ENCODE data around the gene SKI.
A peak's percentile ranks its signal among the peaks of the same experiment; 100 is the strongest.

Gene SKI

DNA sequence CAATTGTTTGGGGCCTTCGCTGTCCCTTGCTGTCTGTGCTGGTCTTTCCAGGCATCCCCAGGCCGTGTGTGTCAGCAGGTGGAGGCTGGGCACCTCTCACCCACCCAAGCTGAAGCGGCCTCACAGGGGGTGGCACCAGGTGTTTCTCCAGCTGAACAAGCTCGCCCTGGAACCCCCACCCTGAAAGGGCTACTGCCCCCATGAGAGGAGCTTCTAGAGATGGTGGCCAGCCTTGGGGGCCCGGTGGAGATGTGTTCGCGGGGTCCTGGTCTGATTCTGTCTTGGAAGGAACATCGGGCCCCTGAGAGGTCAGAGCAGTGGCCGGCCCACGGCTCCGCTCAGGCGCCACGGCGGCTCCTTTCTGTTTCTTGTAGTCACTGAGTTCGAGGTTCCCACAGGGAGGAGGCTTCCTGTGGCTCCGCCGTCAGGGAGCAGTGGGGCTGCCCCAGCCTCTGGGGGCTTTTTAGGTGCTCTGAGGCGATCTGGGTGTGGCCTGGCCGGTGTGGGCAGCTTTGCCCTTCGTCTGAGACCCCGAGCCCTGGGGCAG, 46.9 kb downstream of the SKI start:
- DNase-seq (ENCODE audit: low read depth): no peak

- no peak for DNase-seq (ENCODE audit: low read depth)
Measured at GRCh38 chr1:2275796-2276536, 47.8 kb downstream of the SKI start.

DNA sequence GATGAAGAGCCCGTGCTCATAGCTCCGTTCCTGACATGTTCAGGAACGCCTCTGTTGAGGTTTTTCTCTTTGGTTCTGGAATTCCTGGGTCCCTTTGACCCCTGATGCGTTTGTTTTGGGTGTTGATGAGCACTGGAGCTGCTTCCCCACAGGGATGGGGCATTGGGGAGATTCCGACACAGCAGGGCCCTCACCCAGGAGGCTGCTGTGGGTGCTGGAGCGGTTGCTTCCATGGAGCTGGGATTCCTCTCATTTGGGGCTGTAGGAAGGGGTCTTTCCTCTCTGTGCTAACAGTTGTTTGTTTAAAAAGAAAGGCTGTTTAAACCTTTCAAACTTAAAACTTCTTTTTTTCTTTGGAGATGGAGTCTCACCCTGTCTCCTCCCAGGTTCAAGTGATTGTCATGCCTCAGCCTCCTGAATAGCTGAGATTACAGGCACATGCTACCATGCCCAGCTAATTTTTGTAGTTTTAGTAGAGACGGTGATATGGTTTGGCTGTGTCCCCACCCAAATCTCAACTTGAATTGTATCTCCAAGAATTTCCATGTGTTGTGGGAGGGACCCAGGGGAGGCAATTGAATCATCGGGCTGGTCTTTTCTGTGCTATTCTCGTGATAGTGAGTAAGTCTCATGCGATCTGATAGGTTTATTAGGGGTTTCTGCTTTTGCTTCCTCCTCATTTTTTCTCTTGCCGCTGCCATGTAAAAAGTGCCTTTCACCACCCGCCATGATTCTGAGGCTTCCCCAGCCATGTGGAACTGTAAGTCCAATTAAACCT, 48.9 kb downstream of the SKI start:
- no peak for DNase-seq (ENCODE audit: low read depth)

DNA sequence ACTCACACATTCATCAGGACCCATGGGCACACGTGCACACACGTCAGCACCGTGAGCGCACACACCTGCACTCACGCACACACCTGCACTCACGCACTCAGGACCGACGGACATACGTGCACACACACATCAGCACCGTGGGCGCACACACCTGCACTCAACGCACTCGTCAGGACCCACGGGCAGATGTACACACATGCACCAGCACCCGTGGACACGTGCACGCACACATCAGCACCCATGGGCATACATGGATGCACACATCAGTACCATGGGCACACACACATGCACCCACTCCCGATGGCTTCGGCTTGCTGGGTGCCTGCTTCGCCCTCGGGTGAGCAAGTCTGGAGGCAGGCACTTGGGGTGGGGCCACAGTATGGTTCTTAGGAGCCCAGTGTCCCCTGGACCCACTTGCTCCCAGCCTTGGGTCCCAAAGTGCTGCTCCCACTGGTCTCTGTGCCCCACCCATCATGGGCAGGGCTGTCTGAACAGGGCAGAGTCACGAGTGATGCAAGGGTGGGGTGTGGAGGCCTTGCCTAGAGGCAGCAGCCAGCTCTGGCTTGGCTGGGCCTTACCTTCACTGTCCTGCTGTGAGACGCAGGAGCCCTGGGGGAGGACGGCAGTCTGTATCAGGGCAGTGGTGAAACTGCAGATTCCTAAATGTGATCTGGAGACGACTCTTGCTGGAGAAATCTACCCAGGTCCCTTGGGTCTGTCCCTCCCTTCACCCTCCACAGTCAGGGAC, 49.8 kb downstream of the SKI start:
- no peak for DNase-seq (ENCODE audit: low read depth)

DNA sequence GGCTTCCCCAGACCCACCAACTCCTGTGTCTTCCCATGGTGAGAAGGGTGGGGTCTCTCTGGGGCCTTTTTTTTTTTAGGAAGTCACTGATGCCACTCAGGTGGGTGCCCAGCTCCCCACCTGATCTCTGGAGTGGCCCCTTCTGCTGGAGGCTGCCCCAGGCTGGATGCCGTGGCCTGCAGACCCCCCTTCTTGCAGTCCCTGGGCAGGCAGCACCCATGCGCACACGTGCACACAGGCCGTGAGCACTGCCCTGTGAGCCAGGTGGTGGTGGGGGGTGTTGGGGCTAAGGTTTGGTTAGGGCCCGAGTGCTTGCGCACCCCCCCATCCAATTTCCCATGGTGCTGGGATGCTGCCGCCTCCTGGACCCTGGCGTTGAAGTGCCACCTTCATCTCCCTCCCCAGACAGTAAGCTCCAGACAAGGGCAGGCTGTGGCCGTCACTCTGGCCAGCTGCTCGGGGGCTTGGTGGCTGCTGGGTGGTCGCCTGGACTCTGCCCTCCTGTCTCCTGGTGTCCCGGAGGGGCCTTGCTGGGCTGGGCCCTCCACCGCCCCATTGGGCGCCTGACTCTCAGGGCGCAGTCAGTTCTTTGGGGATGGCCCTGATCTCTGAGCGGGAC, 50.6 kb downstream of the SKI start:
- DNase-seq (ENCODE audit: low read depth): no peak

- no peak for DNase-seq (ENCODE audit: low read depth)
Measured at GRCh38 chr1:2279210-2279639, 51.1 kb downstream of the SKI start.

- DNase-seq (ENCODE audit: low read depth): no peak
Measured at GRCh38 chr1:2279817-2280216, 51.7 kb downstream of the SKI start.

DNA sequence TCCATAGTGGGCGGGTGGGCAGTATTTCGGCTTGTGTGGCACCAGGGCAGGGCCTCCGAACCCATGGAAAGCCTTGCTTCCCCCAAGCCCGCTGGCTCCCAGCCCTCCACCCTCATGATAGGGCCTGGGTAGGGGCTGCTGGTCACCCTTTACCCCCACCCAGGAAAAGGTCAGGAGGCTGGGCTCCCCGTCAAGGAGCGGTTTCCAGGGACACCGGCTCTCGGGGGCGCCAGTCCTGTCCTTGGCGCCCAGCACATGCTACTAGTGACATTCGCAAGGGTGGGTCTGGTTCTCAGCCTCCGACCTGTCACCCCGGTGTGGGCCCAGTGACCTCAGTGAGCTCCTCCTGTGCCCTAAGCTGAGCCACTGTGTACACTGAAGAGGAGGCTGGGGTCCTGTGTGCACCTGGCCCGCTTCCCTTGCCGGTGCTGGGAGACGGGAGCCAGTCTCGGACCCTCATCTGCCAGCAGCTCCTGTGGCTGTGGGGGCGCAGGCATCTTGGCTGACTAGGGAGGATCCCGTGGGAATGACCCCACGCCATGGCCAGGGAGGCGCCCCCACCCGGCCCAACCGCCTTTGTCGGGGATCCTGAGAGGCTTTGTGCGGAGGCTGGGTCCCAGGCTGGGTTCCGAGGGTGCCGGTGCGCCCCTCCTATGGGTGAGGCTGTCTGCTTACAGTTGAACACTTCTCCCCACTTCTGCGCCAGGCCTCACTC, 54.6 kb downstream of the SKI start:
- no peak for DNase-seq (ENCODE audit: low read depth)

DNA sequence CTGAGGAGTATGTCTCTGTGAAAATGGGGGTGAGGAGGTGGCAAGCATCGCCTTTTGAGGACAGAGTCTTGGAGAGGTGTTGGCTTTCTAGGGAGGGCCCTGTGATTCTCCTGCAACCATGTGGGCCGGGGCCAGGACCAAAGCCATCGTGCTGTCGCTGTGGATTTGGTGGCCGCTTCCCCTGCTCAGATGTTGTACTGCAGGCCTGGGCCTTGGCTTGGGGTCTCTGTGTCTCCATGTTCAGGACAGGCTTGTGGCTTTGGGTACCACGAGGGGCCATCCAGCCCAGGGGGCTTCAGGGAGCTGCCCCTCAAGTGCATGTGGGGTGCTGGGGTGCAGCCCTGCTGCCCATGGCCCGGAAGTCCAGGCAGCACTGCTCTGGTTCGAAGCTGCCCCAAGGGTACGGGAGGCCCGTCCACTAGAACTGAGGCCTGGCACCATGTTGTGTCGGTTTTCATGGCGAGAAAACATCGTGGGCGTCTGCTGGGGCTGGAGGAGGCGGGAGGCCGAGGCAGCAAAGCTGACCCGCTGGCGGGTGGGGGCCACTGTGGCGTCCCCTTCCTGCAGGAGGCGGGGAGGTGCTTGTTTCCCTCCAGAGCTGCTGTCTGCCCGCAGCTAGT, 55.4 kb downstream of the SKI start:
- no peak for DNase-seq (ENCODE audit: low read depth)

- DNase-seq (ENCODE audit: low read depth): no peak
Measured at GRCh38 chr1:2283991-2284895, 56.1 kb downstream of the SKI start.

DNA sequence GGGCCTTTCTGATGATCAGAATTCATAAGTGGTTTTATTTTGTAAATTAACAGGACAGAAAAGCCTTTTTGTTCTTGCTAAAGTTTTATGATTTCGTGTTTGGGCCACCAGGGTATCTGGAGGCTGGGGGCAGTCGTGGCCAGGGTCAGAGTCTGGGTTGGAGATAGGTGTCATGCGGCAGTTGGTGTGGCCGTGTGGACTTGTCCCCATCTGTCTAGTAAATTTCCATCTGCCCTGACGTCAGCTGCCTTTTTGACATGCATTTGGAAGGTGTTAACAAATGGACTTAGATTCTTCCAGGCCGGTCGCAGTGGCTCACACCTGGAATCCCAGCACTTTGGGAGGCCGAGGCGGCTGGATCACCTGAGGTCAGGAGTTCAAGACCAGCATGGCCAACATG, 56.8 kb downstream of the SKI start:
- no peak for DNase-seq (ENCODE audit: low read depth)

DNA sequence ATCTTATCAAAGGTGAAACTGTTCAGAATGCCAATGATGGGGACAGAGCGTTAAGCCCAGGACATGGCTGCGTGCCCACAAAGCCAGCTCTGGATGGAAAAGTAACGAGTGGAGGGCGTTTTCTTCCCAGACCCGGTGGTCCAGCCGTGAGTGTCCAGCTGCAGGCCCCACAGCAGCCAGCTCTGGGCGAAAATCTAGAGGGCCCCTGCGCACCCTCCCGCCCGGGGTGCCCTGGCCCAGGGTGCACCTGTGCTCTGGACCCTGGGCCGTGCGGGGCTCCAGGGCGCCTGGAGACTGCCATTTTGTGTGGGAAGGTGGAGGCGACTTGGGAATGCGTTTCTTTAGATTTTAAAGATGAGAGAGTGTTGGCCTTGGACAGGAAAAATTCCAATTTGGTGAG, 58.8 kb downstream of the SKI start:
- DNase-seq (ENCODE audit: low read depth): no peak

DNA sequence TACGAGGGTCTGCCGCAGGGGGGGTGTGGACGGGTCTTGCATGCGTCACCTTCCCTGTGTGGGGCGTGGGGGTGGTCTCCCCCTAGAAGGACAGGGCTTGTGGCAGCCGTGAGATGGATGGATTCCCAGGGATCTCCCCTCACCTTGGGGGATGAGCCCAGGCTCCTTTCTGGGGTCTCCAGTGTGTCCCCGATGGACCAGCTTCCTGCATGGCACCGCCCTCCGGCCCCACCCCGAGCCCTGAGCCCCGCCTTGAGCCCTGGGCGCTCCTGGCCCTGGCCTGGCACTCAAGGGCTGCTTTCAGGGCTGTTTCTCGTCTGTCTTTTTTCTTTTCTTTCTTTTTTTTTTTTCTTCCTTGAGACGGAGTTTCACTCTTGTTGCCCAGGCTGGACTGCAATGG, 59.5 kb downstream of the SKI start:
- DNase-seq (ENCODE audit: low read depth): no peak

DNA sequence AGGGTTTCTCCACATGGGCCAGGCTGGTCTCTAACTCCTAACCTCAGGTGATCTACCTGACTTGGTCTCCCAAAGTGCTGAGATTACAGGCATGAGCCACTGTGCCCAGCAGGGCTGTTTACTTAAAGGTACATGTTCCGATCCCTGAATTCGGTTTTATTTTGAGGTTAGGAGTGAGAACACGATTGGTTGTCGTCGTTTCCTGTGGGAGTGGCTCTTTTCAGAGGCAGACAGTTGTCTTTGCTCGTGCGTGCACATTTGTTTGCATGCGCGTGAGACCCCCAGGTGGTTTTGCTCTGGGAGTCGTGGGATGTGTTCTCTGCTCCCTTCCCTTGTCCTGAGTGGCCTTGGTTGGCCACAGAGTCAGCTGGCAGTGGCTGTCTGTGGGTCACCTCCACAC, 60.2 kb downstream of the SKI start:
- DNase-seq (ENCODE audit: low read depth): no peak

DNA sequence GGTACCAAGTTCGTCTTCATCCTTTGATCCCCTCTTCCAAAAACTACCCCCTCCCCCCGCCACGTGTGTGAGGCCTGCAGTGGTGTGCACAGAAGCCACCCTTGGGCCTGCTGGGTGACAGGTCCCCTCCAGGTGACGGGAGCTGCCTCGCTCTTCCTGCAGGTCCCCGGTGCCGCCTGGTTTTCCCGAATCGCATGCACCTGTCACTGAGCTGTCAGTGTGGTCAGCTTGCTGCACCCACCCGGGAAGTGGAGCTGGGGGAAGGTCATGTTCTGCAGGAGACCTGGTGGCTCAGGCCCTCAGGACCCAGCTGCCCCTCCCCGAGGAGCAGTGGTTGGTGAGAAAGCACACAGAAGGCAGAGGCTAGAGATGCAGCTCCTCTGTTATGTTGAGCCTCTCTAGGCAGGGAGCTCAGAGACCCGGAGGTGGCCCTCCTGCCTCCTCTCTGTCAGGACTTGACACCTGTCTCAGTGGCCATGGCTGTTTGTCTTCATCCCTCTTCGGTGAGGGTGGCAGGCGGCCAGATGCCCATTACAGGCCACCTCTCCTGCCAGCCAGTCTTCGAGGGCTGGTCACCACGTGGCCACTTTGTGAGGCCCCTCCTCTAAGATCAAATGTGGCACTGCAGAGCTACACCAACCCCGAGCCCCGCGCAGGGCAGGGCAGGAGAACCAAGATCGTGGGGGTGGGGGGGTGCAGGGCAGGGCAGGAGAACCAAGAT, 60.9 kb downstream of the SKI start:
- no peak for DNase-seq (ENCODE audit: low read depth)

DNA sequence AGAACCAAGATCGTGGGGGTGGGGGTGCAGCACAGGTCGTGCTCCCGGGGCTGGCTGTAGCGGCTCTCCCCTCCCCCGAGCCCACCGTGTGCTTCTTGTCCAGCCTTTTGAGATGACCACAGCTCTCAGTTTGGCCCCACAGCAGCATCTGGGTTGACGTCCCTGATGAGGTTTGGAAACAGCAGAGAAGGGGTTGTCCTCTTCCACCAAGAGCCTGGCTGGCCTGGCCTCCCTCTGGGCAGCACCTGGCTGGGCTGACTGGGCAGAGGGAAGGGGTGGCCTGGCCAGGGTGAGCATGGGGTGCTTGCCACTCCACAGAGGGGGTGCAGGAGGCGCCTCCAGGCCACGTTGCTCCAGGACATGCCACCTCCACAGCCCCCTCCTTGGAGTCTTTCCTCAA, 61.5 kb downstream of the SKI start:
- no peak for DNase-seq (ENCODE audit: low read depth)

- no peak for DNase-seq (ENCODE audit: low read depth)
Measured at GRCh38 chr1:2290171-2290578, 62.1 kb downstream of the SKI start.

DNA sequence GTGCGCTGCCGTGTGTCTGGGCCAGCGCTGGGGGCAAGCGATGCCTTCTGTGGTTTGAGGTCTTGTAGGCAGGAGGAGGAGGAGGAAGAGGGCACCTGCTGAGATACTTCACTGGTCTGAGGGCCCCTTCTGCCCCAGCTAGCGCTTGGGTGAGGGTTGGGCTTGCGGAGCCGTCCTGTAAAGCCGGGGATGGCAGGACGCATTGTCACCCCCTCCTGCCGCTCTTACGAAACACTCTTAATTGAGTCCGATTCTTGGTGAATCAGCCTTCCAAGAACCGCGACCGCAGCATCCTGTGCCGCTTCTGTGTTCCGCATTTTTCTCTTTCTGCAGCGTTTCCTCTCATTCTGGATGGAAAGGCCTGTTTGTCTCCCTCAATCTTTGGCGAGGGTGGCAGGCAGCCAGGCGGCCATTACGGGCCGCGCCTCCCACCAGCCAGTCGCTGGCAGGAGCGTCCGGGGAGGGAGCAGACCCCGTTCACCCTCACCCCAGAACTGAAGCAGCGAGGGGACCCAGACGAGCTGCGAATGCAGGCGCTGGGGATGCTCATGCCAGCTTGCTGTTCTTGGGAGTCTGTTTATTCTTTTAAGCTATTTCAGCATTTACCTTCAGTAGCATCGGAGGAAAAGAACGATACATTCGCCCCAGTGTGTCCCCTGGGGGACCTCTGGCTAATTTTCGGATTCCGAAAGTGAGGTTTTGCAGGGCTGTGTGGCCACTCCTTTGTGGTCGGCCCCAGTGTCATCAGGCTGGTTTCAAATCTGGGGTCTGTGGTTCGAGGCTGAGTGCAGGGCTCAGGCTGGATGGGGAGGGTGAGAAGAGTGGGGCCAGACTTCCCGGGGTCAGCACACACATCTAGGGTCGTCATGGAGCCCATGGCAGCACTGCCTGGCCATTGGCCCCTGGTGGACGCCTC, 62.7 kb downstream of the SKI start:
- peak; percentile 75 for DNase-seq (ENCODE audit: low read depth)
